Mononuclear cell (primary cell): ENCODE measurements around the gene UST. TPM values are rescaled to one million over a fixed set of nuclear protein-coding genes. Genes with fewer than 3 reads are reported as not detected.
"Not testable (repeated sequence)": the region's sequence is repeated elsewhere in the genome, so short reads cannot be mapped to it uniquely, and the experiment has no call there.

Source experiments
- H3K27me3 ChIP-seq: 2 replicates; pipeline ENCODE4 v1.6.0; 2011; ENCODE audit warnings: low read length, control low read depth; ENCODE audit not compliant: insufficient read depth
- H3K4me1 ChIP-seq: 2 replicates; pipeline ENCODE4 v1.5.1; 2011; ENCODE audit warnings: mild to moderate bottlenecking, low read length, control low read depth; ENCODE audit not compliant: insufficient read depth
- H3K4me3 ChIP-seq: 2 replicates; pipeline ENCODE4 v1.5.1; 2011; ENCODE audit warnings: mild to moderate bottlenecking, low read length, moderate library complexity
- H3K9me3 ChIP-seq: 2 replicates; pipeline ENCODE4 v1.5.1; 2011; ENCODE audit warnings: low read depth, mild to moderate bottlenecking, control low read depth, low read length
- total RNA-seq: library from RNA; depleted of rRNA; stranded (reverse); fragments of >200 nt; gene quantifications from one replicate; pipeline ENCODE4 v1.2.3, GENCODE V29; 2012

UST gene
- total RNA-seq, 1 donor: 1.5 TPM

DNA sequence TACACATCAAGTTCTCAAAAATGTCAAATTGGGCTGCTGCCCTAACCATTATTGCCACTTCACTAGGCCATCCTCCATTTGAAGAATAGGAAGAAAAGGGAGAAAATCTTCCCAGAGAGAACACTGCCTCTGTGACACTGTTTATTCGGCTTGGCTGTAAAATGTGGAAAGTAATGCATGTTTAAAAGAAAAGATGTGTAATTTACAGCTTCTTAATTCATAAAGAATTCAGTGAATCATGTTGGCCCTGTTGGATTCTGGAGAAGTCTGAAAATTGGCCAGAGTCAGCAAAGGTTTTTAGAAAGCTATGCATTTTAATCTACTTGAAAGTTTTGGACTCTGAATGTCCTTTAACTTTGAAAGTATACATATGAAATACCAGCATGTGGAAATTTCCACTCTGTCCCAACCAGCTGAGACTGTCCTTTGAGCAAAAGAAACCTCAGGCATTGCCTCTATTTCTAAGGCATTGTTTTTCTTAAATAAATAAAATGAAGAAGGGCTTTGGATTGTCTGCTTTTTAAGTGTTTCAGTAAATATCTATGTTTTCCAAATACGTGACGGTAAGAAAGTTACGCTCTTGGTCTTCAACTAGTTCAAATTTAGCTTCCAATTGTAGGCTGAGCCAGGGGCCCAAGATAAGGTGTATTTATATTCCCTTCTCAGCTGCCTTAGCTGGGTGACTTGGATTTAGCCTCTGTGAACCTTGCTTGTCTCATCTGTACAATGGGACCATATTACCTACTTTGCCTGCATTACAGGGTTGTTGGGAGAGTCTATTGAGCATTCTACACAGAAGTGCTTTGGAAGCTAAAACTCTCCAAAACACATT, 222.2 kb downstream of the UST start:
- Histone ChIP-seq H3K9me3 (no peaks in the 10 kb centered on the region), H3K27me3 (no peaks in the 10 kb centered on the region), H3K4me3 (no peak overlapping the region), H3K4me1 (no peaks in the 10 kb centered on the region)

DNA sequence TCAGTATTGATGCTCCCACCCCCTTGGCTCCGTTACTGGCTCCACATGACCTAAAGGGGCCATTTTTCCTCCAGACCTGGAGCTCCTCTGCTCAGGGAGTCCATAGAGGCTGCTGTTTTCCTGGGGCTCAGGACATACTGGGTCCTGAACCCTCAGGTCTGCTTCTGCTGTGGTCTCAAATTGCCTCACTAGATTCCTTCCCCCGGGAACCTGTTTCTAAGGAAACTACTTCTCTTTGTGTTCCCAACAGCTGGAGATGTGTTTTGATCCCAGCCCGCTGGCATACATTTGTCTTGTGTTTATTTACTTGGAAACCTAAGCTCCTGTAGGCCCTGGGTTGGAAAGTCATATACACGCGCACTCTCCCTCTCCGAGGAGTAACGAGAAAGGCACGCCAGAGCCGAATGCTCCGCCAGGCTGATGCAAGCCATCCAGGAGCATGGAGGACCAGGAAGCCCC, 222.8 kb downstream of the UST start:
- H3K4me1 ChIP-seq: no peaks in the 10 kb centered on the region
- no peak overlapping the region for H3K4me3 ChIP-seq
- no peaks in the 10 kb centered on the region for H3K27me3 ChIP-seq
- H3K9me3 ChIP-seq: no peaks in the 10 kb centered on the region

- Histone ChIP-seq H3K4me3 (no peak overlapping the region), H3K4me1 (no peaks in the 10 kb centered on the region)
Observed at GRCh38 chr6:148971031-148971927, 224.4 kb downstream of the UST start.

GRCh38 chr6:148972481-148972880, 225.7 kb downstream of the UST start:
- H3K4me1 ChIP-seq: no peaks in the 10 kb centered on the region
- no peaks in the 10 kb centered on the region for H3K27me3 ChIP-seq
- no peak overlapping the region for H3K4me3 ChIP-seq
- no peaks in the 10 kb centered on the region for H3K9me3 ChIP-seq

More at GRCh38 chr6:148971031-148971927, 224.4 kb downstream of the UST start:
- Histone ChIP-seq H3K27me3 (no peaks in the 10 kb centered on the region), H3K9me3 (no peaks in the 10 kb centered on the region)

- Histone ChIP-seq H3K9me3 (no peaks in the 10 kb centered on the region), H3K4me3 (no peak overlapping the region), H3K27me3 (no peaks in the 10 kb centered on the region), H3K4me1 (no peaks in the 10 kb centered on the region)
Observed at GRCh38 chr6:148973538-148974208, 226.8 kb downstream of the UST start.

- no peaks in the 10 kb centered on the region for H3K9me3 ChIP-seq
- H3K27me3 ChIP-seq: no peaks in the 10 kb centered on the region
- H3K4me1 ChIP-seq: no peaks in the 10 kb centered on the region
- no peak overlapping the region for H3K4me3 ChIP-seq
Observed at GRCh38 chr6:148974351-148974750, 227.5 kb downstream of the UST start.

- H3K4me3 ChIP-seq: not testable (repeated sequence)
Observed at GRCh38 chr6:148978298-148978697, 231.5 kb downstream of the UST start.

GRCh38 chr6:148979014-148979901, 232.4 kb downstream of the UST start:
- no peaks in the 10 kb centered on the region for H3K4me1 ChIP-seq
- no peak overlapping the region for H3K4me3 ChIP-seq
- no peaks in the 10 kb centered on the region for H3K27me3 ChIP-seq
- no peaks in the 10 kb centered on the region for H3K9me3 ChIP-seq

More at GRCh38 chr6:148978298-148978697, 231.5 kb downstream of the UST start:
- not testable (repeated sequence) for H3K4me1 ChIP-seq, H3K9me3 ChIP-seq, H3K27me3 ChIP-seq

DNA sequence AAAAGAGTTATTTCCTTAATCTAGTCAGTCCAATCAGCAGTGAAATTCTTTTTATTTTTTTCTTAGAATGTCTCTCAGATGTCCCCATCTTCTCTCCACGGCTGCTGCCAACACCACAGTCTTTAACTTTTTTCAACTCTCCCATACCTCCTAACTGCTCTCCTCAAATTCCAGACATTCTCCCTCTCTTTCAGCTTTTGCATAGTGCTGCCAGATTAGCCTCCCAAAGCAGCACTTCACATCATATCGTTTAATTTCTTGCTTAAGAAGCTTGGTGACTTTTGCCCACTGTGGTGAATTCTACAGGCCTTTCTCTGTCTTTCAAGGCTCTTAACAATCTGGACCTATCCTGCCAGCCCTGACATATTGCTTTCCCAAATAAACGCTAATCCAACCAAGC, 233.4 kb downstream of the UST start:
- no peaks in the 10 kb centered on the region for H3K4me1 ChIP-seq
- H3K4me3 ChIP-seq: no peak overlapping the region

GRCh38 chr6:148981515-148981914, 234.7 kb downstream of the UST start:
- no peaks in the 10 kb centered on the region for H3K4me1 ChIP-seq
- no peak overlapping the region for H3K4me3 ChIP-seq
- H3K9me3 ChIP-seq: no peaks in the 10 kb centered on the region
- no peaks in the 10 kb centered on the region for H3K27me3 ChIP-seq

More for the DNA sequence above, 233.4 kb downstream of the UST start:
- Histone ChIP-seq H3K27me3 (no peaks in the 10 kb centered on the region), H3K9me3 (no peaks in the 10 kb centered on the region)

DNA sequence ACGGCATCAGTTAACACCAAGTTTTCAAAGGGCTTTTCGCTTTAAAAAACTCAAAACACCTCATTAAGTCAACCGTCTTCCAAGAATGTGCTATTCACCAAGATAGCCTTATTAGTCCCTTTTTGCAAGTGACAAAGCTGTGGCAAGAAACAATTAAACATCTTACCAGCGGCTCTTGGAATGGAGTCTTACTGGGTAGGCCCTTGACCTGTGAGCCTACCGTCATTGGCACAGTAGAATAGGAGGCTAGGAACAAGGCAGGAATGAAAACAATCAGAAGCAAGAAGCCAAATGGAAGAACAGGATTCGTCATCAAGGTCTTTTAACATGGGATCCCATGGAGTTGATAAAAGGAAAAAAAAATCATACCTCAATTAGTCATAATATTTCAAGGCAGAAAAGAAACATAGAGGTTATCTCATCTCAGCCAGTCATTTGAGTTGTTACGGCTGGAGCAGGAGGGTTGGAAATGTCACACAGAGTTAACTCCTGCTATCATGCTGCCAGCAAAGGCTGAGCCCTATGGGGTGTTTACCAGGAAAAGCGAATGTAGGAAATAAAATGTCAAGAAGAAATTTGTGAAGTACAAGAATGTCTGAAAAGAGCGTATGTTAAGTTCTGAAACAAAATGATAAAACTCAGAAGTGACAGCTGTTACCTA, 236.4 kb downstream of the UST start:
- Histone ChIP-seq H3K4me1 (no peaks in the 10 kb centered on the region), H3K4me3 (no peak overlapping the region), H3K27me3 (no peaks in the 10 kb centered on the region), H3K9me3 (no peaks in the 10 kb centered on the region)

DNA sequence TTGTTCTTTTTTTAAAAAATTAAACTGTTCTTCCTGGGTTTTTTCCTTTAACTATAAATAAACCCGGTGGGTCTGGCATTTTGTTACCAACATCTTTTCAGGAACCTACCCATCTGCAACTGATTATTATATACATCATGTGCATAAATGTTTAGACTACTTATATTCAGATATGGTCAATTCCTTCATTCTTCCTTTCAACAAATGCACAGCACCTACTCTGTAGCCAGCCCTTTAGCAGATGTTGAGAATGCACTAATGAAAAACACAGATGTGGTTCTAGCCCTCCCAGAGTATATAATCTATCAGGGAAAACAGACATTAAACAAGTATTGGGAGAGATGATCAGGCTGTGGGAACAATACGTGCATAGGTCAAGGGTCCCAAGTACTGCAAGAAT, 237.1 kb downstream of the UST start:
- Histone ChIP-seq H3K27me3 (no peaks in the 10 kb centered on the region), H3K4me1 (peaks cover 4% of the 10 kb centered on the region), H3K4me3 (no peak overlapping the region), H3K9me3 (no peaks in the 10 kb centered on the region)

DNA sequence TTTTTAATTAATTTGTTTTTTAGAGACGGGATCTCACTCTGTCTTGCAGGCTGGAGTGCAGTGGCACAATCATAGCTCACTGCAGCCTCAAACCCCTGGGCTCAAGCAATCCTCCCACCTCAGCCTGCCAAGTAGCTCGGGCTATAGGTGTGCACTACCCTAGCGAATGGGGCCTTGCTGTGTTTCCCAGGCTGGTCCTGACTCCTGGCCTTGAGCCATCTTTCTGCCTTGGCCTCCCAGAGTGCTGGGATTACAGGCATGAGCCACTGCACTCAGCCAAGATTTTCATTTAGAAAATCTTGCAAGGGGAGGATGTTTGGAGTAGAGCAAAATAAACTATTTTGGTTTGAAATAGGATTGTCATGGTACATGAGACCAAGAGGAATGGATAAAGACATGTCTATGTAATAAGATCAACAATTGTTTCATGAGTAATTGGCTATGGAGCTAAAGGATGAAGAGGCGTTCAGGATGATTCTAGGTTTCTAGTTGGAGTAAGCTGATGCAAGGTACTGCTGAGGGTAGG, 237.8 kb downstream of the UST start:
- no peak overlapping the region for H3K4me3 ChIP-seq
- peaks cover 9% of the 10 kb centered on the region for H3K4me1 ChIP-seq
- H3K9me3 ChIP-seq: no peaks in the 10 kb centered on the region
- no peaks in the 10 kb centered on the region for H3K27me3 ChIP-seq
